Ectodermal cell (in vitro differentiated cells): Measurements from ENCODE around the gene COL13A1. TPM values are rescaled to one million over a fixed set of nuclear protein-coding genes. Genes with fewer than 3 reads are reported as not detected.

ENCODE experiments used
- H3K27ac ChIP-seq: 2 replicates; pipeline ENCODE4 v1.7.0; 2013; ENCODE audit warnings: mild to moderate bottlenecking, low read depth, low read length; ENCODE audit not compliant: insufficient read depth, poor library complexity, severe bottlenecking
- H3K27me3 ChIP-seq: 2 replicates; pipeline ENCODE4 v1.7.0; 2013; ENCODE audit warnings: mild to moderate bottlenecking, low read length; ENCODE audit not compliant: insufficient read depth, control insufficient read depth, poor library complexity, severe bottlenecking
- H3K36me3 ChIP-seq: one replicate; pipeline ENCODE4 v1.7.0; 2013; ENCODE audit warnings: low read length; ENCODE audit not compliant: control insufficient read depth, insufficient read depth
- H3K4me1 ChIP-seq: one replicate; pipeline ENCODE4 v1.7.0; 2013; ENCODE audit warnings: low read length; ENCODE audit not compliant: control insufficient read depth, insufficient read depth
- H3K4me3 ChIP-seq: 2 replicates; pipeline ENCODE4 v1.7.0; 2013; ENCODE audit warnings: low read depth, low read length, control low read depth; ENCODE audit not compliant: insufficient read depth
- H3K9me3 ChIP-seq: 2 replicates; pipeline ENCODE4 v1.7.0; 2013; ENCODE audit warnings: mild to moderate bottlenecking, low read length, moderate library complexity; ENCODE audit not compliant: control insufficient read depth
- WGBS, 2 experiments: methylation state at CpG; one replicate each; pipeline ENCODE4 v1.1.7; 2013; ENCODE audit warnings: missing lambda C conversion rate in 2 of 2; 5-methylcytosine and 5-hydroxymethylcytosine counted together
- polyA plus RNA-seq, 4 experiments: library from polyadenylated mRNA; stranded (reverse); fragments of 50-300 nt; gene quantifications; one replicate each; pipeline ENCODE4 v1.2.3, GENCODE V29; 2013

COL13A1 gene
- 5.8 TPM for polyA plus RNA-seq (2013, experiment 1 of 4)
- 6.0 TPM for polyA plus RNA-seq (2013, experiment 2 of 4)
- 6.1 TPM for polyA plus RNA-seq (2013, experiment 3 of 4)
- 4.9 TPM for polyA plus RNA-seq (2013, experiment 4 of 4)

DNA sequence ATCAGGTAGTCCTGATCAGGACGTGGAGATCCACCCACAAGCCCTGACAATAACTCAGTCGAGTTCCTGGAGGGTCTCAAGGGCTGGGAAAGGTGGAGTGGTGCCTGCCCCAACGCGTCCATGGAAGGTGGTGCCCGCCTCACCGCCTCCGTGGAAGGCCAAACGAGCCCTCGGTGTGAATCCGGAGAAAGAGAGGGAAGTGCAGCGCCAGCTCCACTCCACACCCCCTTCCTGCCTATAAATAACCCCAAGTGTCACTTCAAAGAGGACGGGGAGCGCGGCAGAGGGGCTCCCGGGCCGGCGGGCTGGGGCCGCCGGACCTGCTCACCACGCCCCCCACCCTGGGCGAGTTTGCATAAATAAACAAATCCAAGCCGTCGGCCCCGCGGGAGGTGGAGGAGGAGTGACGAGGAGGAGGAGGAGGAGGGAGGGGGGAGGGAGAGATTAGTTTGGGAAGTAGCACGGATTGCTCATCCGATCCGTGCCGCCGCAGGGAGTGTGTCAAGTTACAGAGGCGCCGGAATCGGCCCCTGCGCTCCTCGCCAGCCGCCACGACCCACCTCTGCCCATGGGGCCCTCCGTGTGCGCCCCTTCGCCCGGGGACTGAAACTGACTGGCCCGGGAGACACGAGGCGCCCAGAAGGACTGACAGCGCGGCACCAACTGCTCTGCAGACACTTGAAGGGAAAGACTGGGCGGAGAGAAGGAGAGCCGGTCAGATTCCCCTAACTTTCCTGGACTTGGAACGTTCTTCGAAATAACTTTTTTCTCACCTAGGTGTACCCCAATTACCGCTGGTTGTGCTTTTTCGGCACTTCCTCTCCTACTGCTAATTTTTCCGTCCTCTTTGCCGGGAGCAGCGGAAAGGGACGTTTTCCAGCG lies at the start of gene COL13A1:
Gene COL13A1 (plus strand): TSS at position 473 of the 882 bp plus-strand sequence. CDS start 518 bp downstream, outside the sequence.
- Histone ChIP-seq H3K4me1 (peaks cover 10% of the 10 kb centered on the region), H3K27me3 (peaks cover 36% of the 10 kb centered on the region), H3K9me3 (no peaks in the 10 kb centered on the region), H3K36me3 (no peaks in the 10 kb centered on the region), H3K4me3 (peak within 1 kb of the TSS; percentile 59), H3K27ac (no peak within 1 kb of the TSS)
- WGBS, 2 experiments: 0 to 1% methylated on average over 58 of the region's 58 CpGs

DNA sequence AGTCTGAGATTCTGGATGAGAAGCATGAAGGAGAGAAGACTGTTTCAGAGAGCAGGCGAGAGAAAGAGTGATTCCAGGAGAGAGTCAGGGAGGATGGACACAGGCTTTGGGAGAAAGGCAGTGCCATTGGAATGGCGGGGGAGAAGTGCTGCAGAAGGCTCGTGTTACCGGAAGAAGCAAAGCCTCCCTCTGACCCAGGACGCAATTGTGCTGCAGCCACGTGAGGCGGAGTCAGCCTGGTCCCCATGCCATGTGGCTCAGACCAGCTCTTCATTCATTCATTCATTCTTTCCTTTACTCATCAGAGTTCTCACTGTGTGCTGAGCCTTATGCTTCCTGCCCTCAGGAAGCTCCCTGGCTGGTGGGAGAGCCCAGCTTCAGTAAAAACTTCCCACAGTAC lies 49.2 kb upstream of the COL13A1 start:
- no peaks in the 10 kb centered on the region for H3K9me3 ChIP-seq
- H3K27ac ChIP-seq: no peak overlapping the region
- no peak overlapping the region for H3K4me3 ChIP-seq
- peaks cover 4% of the 10 kb centered on the region for H3K4me1 ChIP-seq
- H3K36me3 ChIP-seq: no peaks in the 10 kb centered on the region
- H3K27me3 ChIP-seq: no peaks in the 10 kb centered on the region
- WGBS, 2 experiments: 64 to 65% methylated on average over 7 of the region's 7 CpGs

DNA sequence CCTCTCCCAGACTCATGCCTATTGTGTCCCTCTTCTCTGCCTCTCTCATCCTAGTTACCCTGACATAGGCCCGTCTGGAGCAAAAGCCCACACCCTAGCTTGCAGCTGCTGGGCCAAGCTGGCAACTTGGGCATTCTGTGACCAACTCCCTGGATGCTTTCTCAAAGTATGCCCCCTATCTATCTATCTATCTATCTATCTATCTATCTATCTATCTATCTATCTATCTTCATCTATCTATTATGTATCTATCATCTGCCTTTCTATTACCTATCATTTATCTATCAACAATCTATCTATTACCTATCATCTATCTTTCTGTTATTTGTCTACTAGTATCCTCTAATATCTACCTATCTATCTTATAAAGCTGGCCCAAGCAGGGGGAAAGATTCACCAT lies 45.4 kb upstream of the COL13A1 start:
- Histone ChIP-seq H3K27ac (no peak overlapping the region), H3K4me3 (no peak overlapping the region), H3K9me3 (no peaks in the 10 kb centered on the region), H3K27me3 (no peaks in the 10 kb centered on the region), H3K36me3 (no peaks in the 10 kb centered on the region), H3K4me1 (peaks cover 4% of the 10 kb centered on the region)
- WGBS, 2 experiments: 84 to 92% methylated on average over 1 of the region's 1 CpG

DNA sequence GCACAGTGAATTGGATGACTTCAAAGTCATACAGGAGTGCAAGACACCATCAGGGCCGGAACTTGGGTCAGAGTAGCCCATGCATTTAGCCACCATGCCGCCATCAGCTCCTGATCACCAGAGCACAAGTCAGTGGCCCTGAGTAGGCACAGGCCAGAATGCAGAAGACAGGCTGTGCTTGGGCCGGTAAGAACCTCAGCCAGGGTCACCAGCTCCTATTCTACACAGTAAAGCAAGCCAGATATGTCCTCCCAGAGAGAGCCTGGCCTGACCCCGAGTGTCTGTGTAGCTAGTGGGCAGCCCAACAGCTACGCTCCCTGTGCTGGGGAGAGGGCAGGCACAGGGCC lies 44.5 kb upstream of the COL13A1 start:
- Histone ChIP-seq H3K27me3 (no peaks in the 10 kb centered on the region), H3K36me3 (no peaks in the 10 kb centered on the region), H3K4me1 (peaks cover 2% of the 10 kb centered on the region), H3K9me3 (no peaks in the 10 kb centered on the region), H3K27ac (no peak overlapping the region), H3K4me3 (no peak overlapping the region)
- WGBS, 2 experiments: 92 to 96% methylated on average over 5 of the region's 5 CpGs

DNA sequence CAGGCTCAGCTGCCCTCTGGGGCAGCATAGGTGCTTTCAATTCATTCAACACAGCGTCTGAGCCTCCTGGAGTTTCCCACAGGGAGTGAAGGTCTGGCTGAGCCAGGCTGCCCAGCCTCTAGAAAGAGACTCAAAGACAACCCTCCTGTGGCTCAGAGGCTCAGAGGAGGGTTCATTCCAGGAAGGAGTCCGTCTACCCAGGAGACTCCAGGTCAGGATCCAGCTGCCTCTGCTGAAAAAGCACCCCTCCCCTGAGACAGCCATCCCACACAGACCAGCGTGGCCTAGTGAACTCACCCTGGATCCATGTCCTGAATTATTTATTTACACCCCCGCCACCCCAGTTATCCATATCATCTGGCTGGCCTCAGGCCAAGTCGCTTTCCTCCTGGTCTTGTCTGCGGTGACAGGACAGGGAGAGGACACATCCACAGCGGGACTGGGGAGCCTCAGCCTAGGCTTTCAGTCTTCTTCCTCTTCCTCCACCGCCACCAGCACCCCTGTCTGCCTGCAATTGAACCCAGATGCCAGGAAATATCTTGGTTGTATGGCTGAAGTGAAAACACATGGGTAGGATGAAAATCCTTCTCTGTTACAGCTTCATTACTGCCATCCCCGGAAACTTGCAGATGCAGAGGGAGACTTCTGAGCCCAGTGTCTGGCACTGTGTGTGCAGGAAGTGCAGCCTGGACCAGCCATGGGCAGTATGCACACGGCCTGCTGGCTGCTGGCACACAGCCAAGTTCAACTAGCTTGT lies 44.0 kb upstream of the COL13A1 start:
- Histone ChIP-seq H3K4me3 (no peak overlapping the region), H3K27ac (no peak overlapping the region), H3K4me1 (no peaks in the 10 kb centered on the region), H3K36me3 (no peaks in the 10 kb centered on the region), H3K27me3 (no peaks in the 10 kb centered on the region), H3K9me3 (no peaks in the 10 kb centered on the region)
- 86 to 89% methylated on average over 10 of the region's 10 CpGs for WGBS, 2 experiments

DNA sequence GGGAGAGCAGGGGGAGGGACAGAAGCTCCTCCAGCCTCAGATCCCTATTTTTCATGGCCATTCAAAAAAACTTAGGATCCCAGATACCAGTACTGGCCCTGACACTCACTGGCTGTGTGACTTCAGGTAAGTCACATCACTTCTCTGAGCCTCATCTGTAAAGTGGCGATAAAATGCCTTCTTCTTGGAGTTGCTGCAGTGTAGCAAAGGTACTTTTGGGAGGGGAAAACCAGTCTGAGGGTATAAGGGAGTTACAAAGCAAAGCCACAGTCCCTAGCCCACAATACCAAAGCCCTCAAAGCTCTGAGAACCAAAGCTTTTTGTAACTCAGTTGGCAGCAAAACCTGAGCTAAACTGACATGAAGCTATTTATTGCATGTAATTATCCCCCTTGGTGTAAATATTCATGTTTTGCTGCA lies 43.4 kb upstream of the COL13A1 start:
- Histone ChIP-seq H3K9me3 (no peaks in the 10 kb centered on the region), H3K4me3 (no peak overlapping the region), H3K27me3 (no peaks in the 10 kb centered on the region), H3K4me1 (no peaks in the 10 kb centered on the region), H3K36me3 (no peaks in the 10 kb centered on the region), H3K27ac (no peak overlapping the region)
- WGBS, 2 experiments: 96 to 100% methylated on average over 1 of the region's 1 CpG

DNA sequence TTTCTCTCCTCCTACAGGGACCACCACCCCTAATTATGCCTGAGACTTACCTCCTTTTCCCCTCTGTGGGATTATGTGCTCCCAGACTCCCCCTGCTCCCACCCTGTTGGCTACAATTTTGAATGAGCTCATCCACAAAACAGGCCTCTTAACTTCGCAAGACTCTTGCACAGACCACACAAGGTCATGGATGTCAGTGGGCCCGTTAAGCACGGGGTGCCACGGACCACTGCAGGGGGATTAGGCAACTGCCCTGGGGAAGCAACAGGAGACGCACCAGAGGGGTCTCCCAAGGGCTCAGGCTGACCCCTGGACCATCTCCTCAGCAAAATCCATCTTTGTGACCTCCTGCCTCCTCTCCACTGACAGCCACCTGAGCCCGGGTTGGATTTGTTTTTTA lies 42.1 kb upstream of the COL13A1 start:
- Histone ChIP-seq H3K36me3 (no peaks in the 10 kb centered on the region), H3K9me3 (no peaks in the 10 kb centered on the region), H3K4me3 (no peak overlapping the region), H3K27me3 (no peaks in the 10 kb centered on the region), H3K4me1 (no peaks in the 10 kb centered on the region), H3K27ac (no peak overlapping the region)
- WGBS, 2 experiments: 92 to 93% methylated on average over 6 of the region's 6 CpGs

DNA sequence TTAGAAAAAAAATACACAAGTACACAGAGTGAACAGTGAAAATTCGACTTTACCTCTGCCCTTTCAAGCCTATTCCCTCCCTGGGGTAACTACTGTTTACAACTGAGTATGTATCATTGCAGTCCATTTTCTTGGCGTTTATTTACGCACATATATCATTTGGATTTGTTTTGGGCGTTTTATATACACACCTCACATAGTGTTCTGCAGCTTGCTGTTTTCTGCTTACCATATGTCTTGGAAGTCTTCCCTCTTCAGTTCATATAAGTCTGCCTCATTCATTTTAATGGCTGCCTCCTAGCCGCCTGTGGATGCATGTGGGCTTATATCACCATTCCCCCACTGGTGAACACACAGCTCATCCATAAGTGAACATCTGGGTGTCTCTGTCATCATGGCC lies 41.6 kb upstream of the COL13A1 start:
- WGBS, 2 experiments: 94% methylated on average over 5 of the region's 5 CpGs
- Histone ChIP-seq H3K27ac (no peak overlapping the region), H3K27me3 (no peaks in the 10 kb centered on the region), H3K4me1 (no peaks in the 10 kb centered on the region), H3K36me3 (no peaks in the 10 kb centered on the region), H3K4me3 (no peak overlapping the region), H3K9me3 (no peaks in the 10 kb centered on the region)

DNA sequence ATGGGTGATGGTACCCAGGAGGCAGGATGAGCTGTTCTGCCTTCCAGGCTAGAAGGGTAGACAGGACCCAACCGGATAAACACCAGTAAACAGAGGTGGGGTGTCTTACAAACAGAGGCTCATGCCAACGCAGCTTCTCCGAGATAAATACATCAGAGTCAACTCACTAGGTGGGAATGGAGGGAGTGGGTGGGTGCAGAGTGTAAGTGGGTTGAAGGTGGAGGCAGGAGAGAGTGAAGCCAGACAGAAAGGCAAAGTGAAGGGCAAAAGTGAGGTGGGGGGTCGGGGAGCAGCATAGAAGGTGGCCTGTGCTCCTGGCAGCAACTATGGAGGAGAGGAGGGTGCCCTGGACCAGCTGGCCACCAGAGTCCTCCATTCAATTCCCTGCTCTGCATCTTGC lies 40.4 kb upstream of the COL13A1 start:
- Histone ChIP-seq H3K4me3 (no peak overlapping the region), H3K4me1 (no peaks in the 10 kb centered on the region), H3K9me3 (no peaks in the 10 kb centered on the region), H3K36me3 (no peaks in the 10 kb centered on the region), H3K27ac (no peak overlapping the region), H3K27me3 (no peaks in the 10 kb centered on the region)
- 91 to 94% methylated on average over 4 of the region's 4 CpGs for WGBS, 2 experiments

DNA sequence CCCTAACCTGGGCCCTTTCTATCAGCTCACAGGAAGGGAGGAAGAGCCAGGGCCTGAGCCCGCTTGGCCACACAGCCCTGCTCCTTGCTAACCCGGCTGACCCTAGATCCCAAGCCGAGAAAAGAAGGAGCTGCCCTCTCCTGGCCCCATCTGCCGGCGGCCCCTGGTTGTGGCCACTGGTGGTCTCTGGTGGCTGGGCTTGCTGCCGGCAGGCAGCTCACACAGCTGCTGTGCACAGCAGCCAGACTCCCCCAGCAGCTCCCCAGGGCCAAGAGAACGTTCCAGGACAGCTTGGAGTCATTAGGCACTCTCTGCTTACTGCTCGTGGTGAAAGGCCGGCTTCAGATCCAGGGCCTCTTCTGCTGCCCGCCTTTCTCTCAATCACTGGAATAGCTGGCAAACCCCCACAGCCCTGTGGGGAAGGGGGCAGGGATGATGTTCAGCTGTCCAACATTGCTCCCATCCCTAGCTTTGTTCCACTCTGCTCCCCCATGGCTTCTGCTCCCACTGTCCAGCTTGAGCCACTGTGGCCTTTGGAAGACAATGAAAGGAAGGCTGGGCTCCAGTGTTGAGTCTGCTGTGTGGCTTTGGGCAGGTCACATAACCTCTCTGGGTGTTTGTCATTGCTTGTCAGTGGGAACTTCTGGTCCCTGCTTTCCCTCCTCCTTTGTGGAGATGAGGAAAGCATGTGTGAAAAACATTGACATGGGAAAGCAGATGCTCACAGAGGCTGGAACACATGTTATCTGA lies 35.4 kb upstream of the COL13A1 start:
- H3K4me1 ChIP-seq: peaks cover 4% of the 10 kb centered on the region
- no peaks in the 10 kb centered on the region for H3K9me3 ChIP-seq
- H3K27me3 ChIP-seq: no peaks in the 10 kb centered on the region
- H3K4me3 ChIP-seq: no peak overlapping the region
- WGBS, 2 experiments: 81 to 85% methylated on average over 10 of the region's 10 CpGs
- no peak overlapping the region for H3K27ac ChIP-seq
- no peaks in the 10 kb centered on the region for H3K36me3 ChIP-seq
